Embryonic facial prominence (tissue), 1 donor: ENCODE results near the gene TEX54.
"Not testable (repeated sequence)": the region's sequence is repeated elsewhere in the genome, so short reads cannot be mapped to it uniquely, and the experiment has no call there.

ENCODE experiments used
- DNase-seq: peaks from one replicate; pipeline ENCODE4 v3.0.0-alpha.2; 2016; ENCODE audit errors: extremely low spot score

The TEX54 gene

DNA sequence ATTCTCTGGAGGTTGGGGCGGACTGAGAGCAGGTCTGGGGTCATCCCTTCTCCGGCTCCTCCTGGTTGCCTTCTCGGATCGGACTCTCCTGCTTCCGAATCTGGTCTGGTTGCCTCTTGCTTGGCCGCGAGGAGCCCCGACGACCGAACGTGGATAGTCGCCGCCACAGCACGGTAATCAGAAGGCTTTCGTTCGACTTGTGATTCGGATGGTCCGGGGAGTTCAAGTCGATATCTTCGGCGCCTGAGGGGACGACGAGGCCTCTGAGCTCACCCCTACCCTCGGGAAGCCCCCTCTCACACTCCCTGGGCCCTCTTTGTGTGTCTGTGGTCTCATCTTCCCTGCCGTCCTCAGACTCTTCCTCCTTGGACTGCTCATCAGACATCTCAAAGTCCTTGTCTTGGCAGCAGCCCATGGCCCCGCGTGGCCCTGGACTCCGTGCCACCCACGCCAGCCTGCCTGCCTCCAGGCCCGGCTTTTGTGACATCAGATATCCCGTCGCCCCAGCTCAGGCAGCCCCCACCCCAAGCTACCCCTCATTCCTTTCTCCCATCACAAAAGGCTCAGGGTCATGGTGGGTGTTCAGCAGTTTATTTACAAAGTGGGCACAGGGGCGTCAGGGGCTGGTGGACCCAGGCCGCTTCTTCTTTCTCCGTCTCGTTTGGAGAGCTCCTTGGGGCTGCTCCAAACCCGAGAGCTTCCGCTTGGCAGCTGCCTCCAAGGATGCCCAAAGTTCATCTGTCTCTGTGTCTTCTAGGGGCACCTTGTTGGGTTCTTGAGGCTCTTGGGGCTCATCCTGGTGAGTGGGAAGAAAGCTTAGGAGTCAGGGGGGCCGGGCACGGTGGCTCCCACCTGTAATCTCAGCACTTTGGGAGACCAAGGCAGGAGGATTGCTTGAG lies at the start of gene TEX54:
TSS of gene TEX54 (minus strand) at position 506 of the 899 bp plus-strand sequence.
- no peak for DNase-seq

DNA sequence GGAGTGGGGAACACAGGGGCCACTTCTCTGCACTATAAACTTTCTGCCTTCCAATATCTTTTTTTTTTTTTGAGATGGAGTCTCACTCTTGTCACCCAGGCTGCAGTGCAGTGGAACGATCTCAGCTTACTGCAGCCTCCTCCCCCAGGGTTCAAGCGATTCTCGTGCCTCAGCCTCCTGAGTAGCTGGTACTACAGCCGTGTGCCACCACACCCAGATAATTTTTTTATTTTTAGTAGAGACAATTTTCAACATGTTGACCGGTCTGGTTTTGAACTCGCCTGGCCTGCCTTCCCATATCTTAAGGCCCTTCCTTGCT lies 49.7 kb upstream of the TEX54 start:
- no peak for DNase-seq

DNA sequence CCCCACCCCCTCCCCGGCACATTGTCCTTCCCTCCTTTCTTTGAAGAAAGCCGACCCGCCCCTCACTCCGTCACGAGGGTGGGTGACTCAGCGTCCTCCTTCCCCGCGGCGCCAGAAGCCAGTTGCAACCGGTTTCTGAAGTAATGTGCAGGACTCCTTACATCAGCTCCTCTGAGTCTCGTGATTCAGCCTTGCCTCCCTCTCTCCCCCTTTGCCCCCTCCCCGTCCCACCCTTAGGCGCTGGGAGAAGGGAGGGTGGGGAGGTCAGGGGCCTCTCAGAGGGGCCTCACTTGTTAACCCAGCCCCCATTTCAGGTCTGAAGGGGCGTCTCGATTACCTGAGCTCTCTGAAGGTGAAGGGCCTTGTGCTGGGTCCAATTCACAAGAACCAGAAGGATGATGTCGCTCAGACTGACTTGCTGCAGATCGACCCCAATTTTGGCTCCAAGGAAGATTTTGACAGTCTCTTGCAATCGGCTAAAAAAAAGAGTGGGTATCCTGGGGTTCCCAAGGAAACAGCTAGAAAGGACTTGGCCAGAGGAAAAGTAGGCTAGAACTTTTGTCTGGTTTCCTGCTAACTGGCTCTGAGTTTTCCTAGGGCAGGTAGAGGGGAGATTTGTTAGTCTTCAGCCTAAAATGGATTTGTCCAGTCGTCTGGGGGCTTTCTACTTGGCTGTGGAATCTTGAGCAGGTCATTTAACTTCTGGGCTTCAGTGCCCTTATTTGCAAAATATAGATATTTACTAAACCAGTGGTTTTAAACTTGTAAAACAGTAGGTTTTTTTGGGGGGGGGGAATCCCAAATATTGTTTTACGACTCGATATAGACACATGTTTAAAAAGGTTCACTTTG lies 49.2 kb upstream of the TEX54 start:
- DNase-seq = peak; percentile 89

DNA sequence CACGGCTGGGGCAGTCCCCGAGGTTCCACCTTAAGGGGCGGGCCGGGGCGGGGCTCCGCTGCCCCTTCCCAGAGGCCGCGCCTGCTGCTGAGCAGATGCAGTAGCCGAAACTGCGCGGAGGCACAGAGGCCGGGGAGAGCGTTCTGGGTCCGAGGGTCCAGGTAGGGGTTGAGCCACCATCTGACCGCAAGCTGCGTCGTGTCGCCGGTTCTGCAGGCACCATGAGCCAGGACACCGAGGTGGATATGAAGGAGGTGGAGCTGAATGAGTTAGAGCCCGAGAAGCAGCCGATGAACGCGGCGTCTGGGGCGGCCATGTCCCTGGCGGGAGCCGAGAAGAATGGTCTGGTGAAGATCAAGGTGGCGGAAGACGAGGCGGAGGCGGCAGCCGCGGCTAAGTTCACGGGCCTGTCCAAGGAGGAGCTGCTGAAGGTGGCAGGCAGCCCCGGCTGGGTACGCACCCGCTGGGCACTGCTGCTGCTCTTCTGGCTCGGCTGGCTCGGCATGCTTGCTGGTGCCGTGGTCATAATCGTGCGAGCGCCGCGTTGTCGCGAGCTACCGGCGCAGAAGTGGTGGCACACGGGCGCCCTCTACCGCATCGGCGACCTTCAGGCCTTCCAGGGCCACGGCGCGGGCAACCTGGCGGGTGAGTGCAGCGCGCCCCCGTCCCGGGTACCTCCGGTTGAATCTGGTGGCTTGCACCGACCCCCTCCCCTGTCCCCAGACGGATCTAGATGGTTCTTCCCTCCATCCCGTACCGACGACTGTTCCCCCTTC lies 48.4 kb upstream of the TEX54 start, which contains the start of gene SLC3A2:
TSS of gene SLC3A2 (plus strand) at position 94 of the 776 bp plus-strand sequence. CDS start at position 222, 128 bp downstream.
- DNase-seq = peak; percentile 73

DNA sequence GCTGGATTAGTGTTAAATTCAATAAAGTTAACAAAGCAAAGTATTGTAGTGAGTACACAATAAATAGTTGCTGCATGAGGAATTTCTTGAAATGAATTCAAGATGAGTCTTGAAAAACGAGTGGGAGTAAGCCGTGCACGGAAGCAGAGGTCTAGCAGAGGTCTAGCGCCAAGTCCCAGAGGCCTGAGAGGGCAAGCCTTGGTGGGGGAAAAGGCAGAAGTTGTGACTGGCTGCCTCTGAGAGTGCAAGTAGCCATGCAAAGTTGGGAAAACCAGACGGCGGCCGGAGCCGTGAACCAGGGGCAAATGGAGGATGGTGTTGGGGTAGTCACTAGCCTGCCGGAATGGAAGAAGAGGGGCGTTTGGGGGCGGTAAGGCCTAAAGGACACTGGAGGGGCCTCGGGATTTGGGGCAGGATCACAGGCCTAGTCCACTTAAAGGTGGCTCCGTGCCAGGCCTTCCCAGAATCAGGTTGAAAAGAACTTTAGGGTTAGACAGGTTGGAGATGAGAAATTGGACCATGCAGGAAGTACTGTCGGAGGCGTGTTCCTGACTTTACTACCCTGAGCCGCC lies 47.7 kb upstream of the TEX54 start:
- no peak for DNase-seq

DNA sequence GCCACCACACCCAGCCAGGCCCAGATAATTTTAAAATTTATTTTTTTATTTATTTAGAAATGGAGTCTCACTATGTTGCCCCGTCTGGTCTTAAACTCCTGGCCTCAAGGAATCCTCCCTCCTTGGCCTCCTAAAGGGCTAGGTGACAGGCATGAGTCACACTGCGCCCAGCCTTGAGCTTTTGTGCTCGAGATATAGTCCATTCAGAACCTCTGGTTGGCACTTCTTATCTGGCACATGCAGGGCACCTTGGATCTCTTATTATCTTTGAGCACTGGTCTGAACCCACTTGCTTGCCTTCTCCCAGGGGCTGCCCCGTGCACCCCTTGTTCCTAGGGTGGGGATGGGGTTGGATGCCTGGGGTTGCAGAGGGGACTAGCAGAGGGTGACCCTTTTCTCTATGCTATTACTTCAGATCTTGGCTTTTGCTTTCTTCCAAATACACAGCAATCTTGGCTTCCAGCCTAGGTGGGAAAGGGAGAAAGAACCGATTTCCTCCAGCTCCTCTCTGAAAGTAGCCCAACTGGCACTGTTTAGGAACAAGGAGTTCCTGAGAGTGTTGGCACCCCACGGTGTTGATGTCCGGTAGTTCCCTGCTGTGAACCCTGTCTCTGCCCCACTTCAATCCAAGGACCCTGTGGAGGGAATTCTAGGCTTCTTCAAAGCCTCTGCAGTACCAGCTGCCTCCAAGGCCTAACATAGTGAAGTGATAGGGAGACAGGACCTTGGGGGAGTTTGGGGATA lies 46.8 kb upstream of the TEX54 start:
- no peak for DNase-seq

DNA sequence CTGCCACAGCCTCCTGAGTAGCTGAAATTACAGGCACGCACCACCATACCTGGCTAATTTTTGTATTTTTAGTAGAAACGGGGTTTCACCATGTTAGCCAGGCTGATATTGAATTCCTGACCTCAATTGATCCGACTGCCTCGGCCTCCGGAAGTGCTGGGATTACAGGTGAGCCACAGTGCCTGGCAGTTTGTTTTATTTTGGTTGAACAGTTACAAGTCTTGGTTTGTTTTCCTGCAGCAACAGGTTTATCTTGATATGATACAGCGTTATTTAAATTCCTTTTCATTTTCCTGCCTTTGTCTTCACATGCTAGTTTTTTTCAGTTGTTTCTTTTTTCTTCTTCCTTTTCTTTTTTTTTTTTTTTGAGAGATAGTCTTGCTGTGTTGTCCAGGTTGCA lies 44.1 kb upstream of the TEX54 start:
- DNase-seq = no peak

DNA sequence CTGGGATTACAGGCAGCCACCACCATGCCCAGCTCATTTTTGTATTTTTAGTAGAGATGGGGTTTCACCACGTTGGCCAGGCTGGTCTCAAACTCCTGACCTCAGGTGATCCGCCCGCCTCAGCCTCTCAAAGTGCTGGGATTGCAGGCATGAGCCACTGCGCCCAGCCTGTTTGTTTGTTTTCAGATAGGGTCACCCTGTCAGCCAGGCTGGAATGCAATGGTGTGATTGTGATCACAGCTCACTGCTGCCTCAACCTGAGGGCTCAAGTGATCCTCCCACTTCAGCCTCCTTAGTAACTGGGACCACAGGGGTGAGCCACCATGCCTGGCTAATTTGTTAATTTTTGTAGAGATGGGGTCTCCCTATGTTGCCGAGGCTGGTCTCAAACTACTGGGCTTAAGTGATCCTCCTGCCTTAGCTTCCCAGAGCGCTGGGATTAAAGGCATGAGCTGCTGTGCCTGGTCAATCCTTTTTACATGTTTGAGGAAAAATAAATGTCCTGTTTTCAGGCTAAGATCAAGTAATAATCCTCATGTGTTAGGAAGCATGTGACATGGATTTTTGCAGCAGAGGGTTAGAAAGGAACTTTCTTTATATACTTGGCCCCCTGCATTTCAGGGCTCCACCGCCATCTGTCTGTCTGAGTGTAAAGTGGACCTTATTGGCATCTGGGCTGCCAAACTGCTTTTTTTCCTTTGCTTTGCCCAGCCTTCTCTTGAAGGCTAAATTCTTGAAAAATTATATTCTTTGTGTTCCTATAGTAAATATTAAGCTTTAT lies 43.2 kb upstream of the TEX54 start:
- DNase-seq = no peak

DNA sequence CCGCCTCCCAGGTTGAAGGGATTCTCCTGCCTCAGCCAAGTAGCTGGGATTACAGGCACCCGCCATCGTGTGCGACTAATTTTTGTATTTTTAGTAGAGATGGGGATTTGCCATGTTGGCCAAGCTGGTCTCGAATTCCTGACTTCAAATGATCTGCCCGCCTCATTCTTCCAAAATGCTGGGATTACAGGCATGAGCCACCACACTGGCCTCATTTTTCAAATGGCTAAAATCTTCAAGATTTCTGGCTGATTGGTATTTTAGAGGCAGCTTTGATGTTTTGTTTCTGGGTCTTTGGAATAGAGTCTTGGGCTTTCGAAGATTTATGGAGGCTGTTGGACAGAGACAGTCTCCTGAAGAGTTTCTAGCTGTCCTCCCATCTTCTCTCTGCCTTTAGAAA lies 42.2 kb upstream of the TEX54 start:
- DNase-seq = no peak

DNA sequence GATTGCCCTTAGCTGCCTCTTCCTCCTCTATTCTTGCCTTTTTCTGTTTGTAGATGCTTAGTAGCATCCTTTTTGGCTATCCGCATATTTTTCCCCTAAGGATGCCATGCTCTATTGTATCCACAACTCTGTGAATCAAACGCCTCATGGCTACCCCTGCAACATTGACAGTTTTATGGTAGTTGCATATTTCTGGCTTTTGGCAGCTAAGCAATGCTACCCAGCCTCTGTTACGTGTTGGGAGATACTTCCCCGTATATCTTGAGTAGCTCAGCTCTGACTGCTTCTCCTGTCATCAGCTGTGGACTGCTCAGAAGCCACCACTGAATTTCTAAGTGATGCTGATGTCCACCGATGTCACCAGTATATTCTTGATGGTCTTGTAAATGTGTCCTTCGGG lies 33.0 kb upstream of the TEX54 start:
- no peak for DNase-seq

DNA sequence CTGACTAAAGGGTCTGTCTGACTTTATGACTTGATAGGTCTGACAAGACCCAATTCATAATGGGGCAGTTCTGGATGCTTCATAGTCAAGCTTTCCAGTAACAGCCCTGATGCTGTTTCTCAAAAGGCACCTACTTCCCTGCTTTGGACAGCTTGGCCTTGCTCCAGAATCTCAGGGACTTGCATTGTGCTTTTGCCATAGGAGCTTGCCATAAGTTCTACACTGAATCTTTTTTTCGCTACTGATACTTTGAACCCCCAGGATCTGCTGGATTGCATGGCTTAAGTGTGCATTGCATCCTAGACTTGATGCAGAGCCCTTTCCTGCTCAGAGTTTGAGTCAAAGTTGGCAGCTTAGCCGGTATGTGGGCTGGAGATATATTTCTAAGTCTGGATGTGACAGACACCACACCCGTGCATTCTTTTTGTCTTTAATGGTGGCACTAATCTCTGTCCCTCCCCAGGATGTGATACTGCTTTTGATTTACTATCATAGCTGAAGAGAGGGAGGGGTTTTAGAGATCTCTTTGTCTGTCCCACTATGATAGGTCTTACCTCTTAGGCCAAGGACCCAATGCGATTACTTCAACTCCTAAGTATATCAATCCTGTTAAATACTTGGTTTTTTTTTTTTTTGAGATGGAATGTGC lies 31.2 kb upstream of the TEX54 start:
- no peak for DNase-seq

DNA sequence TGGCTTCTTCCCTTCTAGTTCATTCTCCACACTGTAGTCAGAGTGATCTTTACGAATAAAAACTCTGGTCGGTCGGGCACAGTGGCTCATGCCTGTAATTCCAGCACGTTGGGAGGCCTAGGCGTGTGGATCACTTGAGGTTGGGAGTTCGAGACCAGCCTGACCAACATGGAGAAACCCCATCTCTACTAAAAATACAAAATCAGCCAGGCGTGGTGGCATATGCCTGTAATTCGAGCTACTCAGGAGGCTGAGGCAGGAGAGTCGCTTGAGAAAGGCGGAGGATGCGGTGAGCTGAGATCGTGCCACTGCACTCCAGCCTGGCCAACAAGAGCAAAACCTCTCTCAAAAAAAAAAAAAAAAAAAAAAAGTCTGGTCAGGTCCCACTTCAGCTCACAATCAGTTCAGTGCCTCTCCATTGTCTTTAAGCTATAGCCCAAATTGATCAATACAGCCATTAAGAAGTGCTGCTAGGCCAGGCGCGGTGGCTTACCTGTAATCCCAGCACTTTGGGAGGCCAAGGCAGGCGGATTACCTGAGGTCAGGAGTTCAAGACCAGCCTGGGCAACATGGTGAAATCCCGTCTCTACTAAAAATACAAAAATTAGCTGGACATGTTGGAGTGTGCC lies 29.0 kb upstream of the TEX54 start:
- not testable (repeated sequence) for DNase-seq

DNA sequence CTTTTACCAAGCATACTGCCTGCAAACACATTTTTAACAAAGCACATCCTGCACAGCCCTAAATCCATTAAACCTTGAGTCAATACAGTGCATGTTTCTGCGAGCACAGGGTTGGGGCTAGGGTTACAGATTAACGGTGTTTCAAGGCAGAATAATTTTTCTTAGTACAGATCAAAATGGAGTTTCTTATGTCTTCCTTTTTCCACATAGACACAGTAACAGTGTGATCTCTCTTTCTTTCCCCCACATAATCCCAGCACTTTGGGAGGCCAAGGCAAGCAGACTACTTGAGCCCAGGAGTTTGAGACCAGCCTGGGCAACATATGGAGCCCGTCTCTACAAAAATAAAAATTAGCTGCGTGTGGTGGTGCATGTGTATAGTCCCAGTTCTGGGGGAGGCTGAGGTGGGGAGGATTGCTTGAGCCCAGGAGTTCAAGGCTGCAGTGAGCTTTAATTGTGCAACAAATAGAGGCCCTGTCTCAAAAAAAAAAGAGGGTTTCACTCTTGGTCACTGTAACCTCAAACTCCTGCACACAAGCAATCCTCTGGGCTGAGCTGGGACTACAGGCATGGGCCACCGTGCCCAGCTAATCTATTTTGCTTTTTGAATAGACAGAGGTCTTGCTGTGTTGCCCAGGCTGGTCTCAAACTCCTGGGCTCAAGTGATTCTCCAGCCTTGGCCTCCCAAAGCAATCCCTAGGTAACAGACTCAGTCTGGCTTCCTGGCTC lies 28.4 kb upstream of the TEX54 start:
- no peak for DNase-seq

DNA sequence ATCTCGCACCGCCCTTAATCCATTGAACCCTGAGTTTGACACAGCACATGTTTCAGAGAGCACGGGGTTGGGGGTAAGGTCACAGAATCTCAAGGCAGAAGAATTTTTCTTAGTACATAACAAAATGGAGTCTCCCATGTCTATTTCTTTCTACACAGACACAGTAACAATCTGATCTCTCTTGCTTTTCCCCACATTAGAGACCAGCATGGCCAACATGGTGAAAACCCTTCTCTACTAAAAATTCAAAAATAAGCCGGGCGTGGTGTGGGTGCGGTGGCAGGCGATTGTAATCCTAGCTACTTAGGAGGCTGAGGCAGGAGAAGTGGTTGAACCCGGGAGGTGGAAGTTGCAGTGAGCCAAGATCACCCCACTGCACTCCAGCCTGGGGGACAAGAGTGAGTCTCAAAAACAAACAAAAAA lies 26.7 kb upstream of the TEX54 start:
- DNase-seq = not testable (repeated sequence)

DNA sequence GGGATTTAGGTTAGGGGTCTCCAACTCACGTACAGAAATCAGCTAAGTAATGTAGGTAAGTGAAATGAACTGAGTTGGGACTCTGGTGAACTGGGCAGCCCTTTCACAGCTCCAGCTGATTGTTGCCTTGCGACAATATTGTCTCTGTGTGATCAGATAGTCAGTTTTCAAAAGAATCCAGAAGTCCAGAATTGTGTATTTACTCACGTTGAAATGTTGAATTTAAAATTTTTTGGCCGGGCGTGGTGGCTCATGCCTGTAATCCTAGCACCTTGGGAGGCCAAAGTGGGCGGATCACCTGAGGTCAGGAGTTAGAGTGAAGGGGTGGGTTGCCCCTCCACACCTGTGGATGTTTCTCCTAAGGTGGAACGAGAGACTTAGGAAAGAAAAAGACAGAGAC lies 25.6 kb upstream of the TEX54 start:
- DNase-seq = no peak

DNA sequence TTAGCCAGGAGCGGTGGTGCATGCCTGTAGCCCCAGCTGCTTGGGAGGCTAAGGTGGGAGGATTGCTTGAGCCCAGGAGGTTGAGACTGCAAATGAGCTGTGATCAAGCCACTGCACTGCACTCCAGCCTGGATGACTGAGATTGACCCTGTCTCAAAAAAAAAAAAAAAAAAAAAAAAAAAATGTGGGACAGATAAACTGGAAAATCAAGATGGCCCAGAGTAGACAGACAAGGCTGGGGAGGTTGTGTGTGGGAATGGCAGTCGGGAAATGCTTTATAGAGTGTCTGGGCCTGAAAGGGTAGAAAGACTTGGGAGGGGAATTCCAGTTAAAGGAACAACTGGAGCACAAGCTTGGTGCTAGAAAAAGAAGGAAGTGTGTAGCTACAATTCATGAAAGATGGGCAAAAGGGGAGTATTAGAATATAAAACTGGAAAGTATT lies 24.9 kb upstream of the TEX54 start:
- DNase-seq = no peak

DNA sequence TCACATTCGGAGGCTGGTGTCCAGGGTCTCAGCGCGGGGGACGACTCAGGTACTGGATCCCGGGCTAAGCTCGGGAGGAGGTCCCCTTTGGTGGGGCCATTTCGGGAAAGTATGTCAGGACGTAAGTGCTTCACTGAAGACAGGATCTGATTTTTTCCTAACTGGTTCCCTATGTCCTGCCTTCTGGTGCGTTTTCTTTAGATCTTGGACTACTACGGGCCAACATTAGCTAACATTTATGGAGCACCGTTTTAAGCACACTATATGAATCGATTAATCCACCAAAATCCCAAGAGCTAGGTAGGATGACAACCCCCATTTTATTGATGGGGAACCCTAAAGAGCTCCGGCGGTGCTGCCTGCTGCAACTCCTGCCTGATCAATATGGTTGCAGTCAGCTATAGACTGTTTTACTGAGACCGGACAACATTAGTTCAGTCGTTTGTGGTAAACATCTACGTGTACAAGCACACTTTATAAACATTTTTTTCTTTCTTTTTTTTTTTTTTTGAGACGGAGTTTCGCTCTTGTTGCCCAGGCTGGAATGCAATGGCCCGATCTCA lies 23.8 kb upstream of the TEX54 start:
- no peak for DNase-seq
